ENCODE measurements around the gene FXYD2. TPM values are rescaled to one million over a fixed set of nuclear protein-coding genes. Genes with fewer than 3 reads are reported as not detected.

FXYD2 gene
- total RNA-seq, 1 experiment from 2014 or later, result not detected

- DNase-seq (peak; percentile 82), ATAC-seq (peak; percentile 89)
- no peaks in the 10 kb centered on the region for H4K20me1 ChIP-seq (ENCODE audit: low read length)
- intact Hi-C loops (cut with micrococcal nuclease), result loop anchor here (1.0 kb wide), 2 partner anchors 103 to 209 kb away; no protein-coding TSS in a partner anchor
- H3K4me1 ChIP-seq (ENCODE audit: insufficient read depth, low read length), result no peaks in the 10 kb centered on the region
- no peaks in the 10 kb centered on the region for H3F3A ChIP-seq (ENCODE audit: low read length, unreplicated experiment)
- H3K27me3 ChIP-seq (ENCODE audit: low read length), result peaks cover 66% of the 10 kb centered on the region
- no peak overlapping the region for H3K9ac ChIP-seq (ENCODE audit: low read length)
- ChIA-PET POLR2A (ENCODE audit: unreplicated experiment) (no interaction called here), CTCF (interaction anchor here (1.0 kb wide), 1 partner anchor 103 kb away, joined by 32 read pairs; no protein-coding TSS in a partner anchor)
- TF ChIP-seq EZH2 (IDR thresholded peaks at IDR 0.05; ENCODE audit: low read length, unreplicated experiment) (no peak), CTCF (conservative IDR thresholded peaks at IDR 0.05; ENCODE audit: low read depth, low read length) (peak; percentile 97)
- H3K79me2 ChIP-seq (ENCODE audit: low read length), result no peaks in the 10 kb centered on the region
- no peak overlapping the region for H2AFZ ChIP-seq (ENCODE audit: low read length)
- no peaks in the 10 kb centered on the region for H3K9me2 ChIP-seq (replicated peaks; ENCODE audit: low read length)
- H3K36me3 ChIP-seq (ENCODE audit: low read depth, low read length), result no peaks in the 10 kb centered on the region
- no peak overlapping the region for H3K4me2 ChIP-seq (ENCODE audit: low read length)
- no peaks in the 10 kb centered on the region for H3K9me3 ChIP-seq (ENCODE audit: low read length)
- H3K4me3 ChIP-seq (ENCODE audit: low read length), result no peak overlapping the region
- no TSS peak for BruUV-seq (replicated peaks)
- no peak overlapping the region for H3K27ac ChIP-seq (ENCODE audit: low read length)
Observed at GRCh38 chr11:117843666-117844484, 19.3 kb upstream of the FXYD2 start.

GRCh38 chr11:117842131-117842941 lies 17.8 kb upstream of the FXYD2 start:
- H3K4me3 ChIP-seq (ENCODE audit: low read length), result no peak overlapping the region
- DNase-seq, result no peak
- no peak overlapping the region for H3K27ac ChIP-seq (ENCODE audit: low read length)
- H3K9me2 ChIP-seq (replicated peaks; ENCODE audit: low read length), result no peaks in the 10 kb centered on the region
- no peak for ATAC-seq
- H3K79me2 ChIP-seq (ENCODE audit: low read length), result no peaks in the 10 kb centered on the region
- H3K36me3 ChIP-seq (ENCODE audit: low read depth, low read length), result no peaks in the 10 kb centered on the region
- peaks cover 71% of the 10 kb centered on the region for H3K27me3 ChIP-seq (ENCODE audit: low read length)
- no peaks in the 10 kb centered on the region for H3F3A ChIP-seq (ENCODE audit: low read length, unreplicated experiment)
- ChIA-PET POLR2A (ENCODE audit: unreplicated experiment) (no interaction called here), CTCF (no interaction called here)
- H3K4me2 ChIP-seq (ENCODE audit: low read length), result no peak overlapping the region
- no peaks in the 10 kb centered on the region for H3K9me3 ChIP-seq (ENCODE audit: low read length)
- no peaks in the 10 kb centered on the region for H4K20me1 ChIP-seq (ENCODE audit: low read length)
- no peaks in the 10 kb centered on the region for H3K4me1 ChIP-seq (ENCODE audit: insufficient read depth, low read length)
- no peak overlapping the region for H2AFZ ChIP-seq (ENCODE audit: low read length)
- H3K9ac ChIP-seq (ENCODE audit: low read length), result no peak overlapping the region
- BruUV-seq (replicated peaks), result no TSS peak
- TF ChIP-seq EZH2 (IDR thresholded peaks at IDR 0.05; ENCODE audit: low read length, unreplicated experiment) (no peak), EZH2phosphoT487 (IDR thresholded peaks at IDR 0.05; ENCODE audit: borderline replicate concordance, low read length) (no peak), CTCF (conservative IDR thresholded peaks at IDR 0.05; ENCODE audit: low read depth, low read length) (no peak)
- intact Hi-C loops (cut with micrococcal nuclease), result no loop called here
